Measurements from ENCODE around the gene SERPINB1.

GRCh38 chr6:2812695-2813094, 29.0 kb downstream of the SERPINB1 start:
- TF ChIP-seq, protein P1, sequence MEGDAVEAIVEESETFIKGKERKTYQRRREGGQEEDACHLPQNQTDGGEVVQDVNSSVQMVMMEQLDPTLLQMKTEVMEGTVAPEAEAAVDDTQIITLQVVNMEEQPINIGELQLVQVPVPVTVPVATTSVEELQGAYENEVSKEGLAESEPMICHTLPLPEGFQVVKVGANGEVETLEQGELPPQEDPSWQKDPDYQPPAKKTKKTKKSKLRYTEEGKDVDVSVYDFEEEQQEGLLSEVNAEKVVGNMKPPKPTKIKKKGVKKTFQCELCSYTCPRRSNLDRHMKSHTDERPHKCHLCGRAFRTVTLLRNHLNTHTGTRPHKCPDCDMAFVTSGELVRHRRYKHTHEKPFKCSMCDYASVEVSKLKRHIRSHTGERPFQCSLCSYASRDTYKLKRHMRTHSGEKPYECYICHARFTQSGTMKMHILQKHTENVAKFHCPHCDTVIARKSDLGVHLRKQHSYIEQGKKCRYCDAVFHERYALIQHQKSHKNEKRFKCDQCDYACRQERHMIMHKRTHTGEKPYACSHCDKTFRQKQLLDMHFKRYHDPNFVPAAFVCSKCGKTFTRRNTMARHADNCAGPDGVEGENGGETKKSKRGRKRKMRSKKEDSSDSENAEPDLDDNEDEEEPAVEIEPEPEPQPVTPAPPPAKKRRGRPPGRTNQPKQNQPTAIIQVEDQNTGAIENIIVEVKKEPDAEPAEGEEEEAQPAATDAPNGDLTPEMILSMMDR (IDR thresholded peaks at IDR 0.05) = no peak
- TF ChIP-seq POLR2A (IDR thresholded peaks at IDR 0.05) = no peak

Measured in uterus (tissue), 2 donors.